ENCODE data around the gene PPP1R12C. TPM values are rescaled to one million over a fixed set of nuclear protein-coding genes. Genes with fewer than 3 reads are reported as not detected.

The PPP1R12C gene
- total RNA-seq, 1 experiment from 2014 or later = 110 TPM

DNA sequence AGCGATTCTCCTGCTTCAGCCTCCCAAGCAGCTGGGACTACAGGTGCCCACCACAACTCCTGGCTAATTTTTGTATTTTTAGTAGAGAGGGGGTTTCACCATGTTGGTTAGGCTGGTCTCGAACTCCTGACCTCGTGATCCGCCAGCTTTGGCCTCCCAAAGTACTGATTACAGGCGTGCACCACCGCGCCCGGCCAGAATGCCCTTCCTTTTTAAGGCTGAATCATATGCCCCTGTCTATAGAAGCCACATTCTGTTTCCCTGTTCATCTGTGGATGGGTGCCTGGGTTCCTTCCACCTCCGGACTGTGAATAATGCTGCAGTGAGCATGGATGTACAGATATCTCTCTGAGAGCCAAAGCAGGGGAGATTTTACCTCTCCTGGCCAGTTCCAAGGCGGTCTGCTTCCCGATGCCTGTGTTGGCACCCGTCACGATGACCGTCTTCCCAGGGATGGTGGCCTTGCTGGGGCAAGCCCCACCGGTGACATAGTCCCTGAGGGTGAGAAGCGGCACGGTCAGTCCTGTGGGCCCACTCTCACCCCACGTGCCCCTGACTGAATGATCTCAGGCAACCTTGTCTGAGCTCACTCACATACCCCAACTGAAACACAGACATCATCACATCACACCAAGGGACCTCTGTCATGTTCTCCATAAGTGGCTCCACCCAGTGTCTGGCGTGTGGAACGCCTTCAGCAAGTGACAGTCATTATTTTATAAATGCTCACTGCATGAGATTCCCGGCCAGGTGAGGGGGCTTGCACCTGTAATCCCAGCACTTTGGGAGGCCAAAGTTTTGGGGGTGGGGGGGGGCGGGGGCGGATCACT lies 58.4 kb downstream of the PPP1R12C start:
- ChIA-PET POLR2A (ENCODE audit: unreplicated experiment) (interaction anchor here (0.7 kb wide), 1 partner anchor 554 kb away, joined by 4 read pairs; no protein-coding TSS in a partner anchor), CTCF (no interaction called here)
- Histone ChIP-seq H4K20me1 (ENCODE audit: insufficient read depth) (peaks cover 22% of the 10 kb centered on the region), H3K27me3 (ENCODE audit: insufficient read depth, low read depth) (no peaks in the 10 kb centered on the region), H3K79me2 (ENCODE audit: low read depth) (peaks cover 40% of the 10 kb centered on the region), H3K36me3 (ENCODE audit: low read depth) (peaks cover 34% of the 10 kb centered on the region), H3K27ac (no peak overlapping the region), H2AFZ (no peak overlapping the region), H3K4me1 (replicated peaks; ENCODE audit: insufficient read depth) (peaks cover 16% of the 10 kb centered on the region), H3K9me2 (ENCODE audit: insufficient read depth) (no peaks in the 10 kb centered on the region), H3F3A (ENCODE audit: insufficient read depth, low read depth) (peaks cover 25% of the 10 kb centered on the region; the same call in 1 of the 2 replicates), H3K9me3 (ENCODE audit: insufficient read depth, low read depth) (no peaks in the 10 kb centered on the region), H3K4me2 (no peak overlapping the region), H3K4me3 (no peak overlapping the region)
- BruUV-seq (replicated peaks) = no TSS peak
- DNase-seq = no peak
- intact Hi-C loops (cut with micrococcal nuclease; ENCODE audit: unreplicated experiment) = no loop called here
- no peak for TF ChIP-seq EZH2 (IDR thresholded peaks at IDR 0.05; ENCODE audit: low read depth)
- TF ChIP-seq, protein P1, sequence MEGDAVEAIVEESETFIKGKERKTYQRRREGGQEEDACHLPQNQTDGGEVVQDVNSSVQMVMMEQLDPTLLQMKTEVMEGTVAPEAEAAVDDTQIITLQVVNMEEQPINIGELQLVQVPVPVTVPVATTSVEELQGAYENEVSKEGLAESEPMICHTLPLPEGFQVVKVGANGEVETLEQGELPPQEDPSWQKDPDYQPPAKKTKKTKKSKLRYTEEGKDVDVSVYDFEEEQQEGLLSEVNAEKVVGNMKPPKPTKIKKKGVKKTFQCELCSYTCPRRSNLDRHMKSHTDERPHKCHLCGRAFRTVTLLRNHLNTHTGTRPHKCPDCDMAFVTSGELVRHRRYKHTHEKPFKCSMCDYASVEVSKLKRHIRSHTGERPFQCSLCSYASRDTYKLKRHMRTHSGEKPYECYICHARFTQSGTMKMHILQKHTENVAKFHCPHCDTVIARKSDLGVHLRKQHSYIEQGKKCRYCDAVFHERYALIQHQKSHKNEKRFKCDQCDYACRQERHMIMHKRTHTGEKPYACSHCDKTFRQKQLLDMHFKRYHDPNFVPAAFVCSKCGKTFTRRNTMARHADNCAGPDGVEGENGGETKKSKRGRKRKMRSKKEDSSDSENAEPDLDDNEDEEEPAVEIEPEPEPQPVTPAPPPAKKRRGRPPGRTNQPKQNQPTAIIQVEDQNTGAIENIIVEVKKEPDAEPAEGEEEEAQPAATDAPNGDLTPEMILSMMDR (conservative IDR thresholded peaks at IDR 0.05) = 0 out of 2 replicates have a peak, but pooled peaks have one; percentile 12

DNA sequence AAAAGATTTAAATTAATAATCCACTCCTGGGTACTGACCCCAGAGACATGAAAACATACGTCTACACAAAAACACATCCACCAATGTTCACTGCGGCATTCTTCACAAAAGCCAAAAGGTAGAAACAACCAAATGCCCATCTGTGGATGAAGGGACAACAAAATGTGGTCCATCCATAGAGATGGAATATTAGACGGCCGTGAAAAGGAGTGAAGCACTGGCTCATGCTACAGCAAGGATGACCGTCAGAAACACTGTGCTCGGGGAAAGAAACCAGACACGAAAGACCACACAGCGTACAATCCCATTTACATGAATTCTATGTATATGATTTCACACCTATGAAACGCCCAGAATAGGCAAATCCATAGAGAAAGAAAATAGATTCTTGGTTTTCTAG lies 60.6 kb downstream of the PPP1R12C start:
- Histone ChIP-seq H3K9me2 (ENCODE audit: insufficient read depth) (no peaks in the 10 kb centered on the region), H3K36me3 (ENCODE audit: low read depth) (peaks cover 39% of the 10 kb centered on the region), H3F3A (ENCODE audit: insufficient read depth, low read depth) (peaks cover 21% of the 10 kb centered on the region; the same call in 1 of the 2 replicates), H3K27ac (no peak overlapping the region), H4K20me1 (ENCODE audit: insufficient read depth) (peaks cover 35% of the 10 kb centered on the region), H3K4me2 (no peak overlapping the region), H3K27me3 (ENCODE audit: insufficient read depth, low read depth) (no peaks in the 10 kb centered on the region), H3K9me3 (ENCODE audit: insufficient read depth, low read depth) (no peaks in the 10 kb centered on the region), H3K4me1 (replicated peaks; ENCODE audit: insufficient read depth) (peaks cover 13% of the 10 kb centered on the region), H3K79me2 (ENCODE audit: low read depth) (peaks cover 29% of the 10 kb centered on the region), H2AFZ (no peak overlapping the region), H3K4me3 (no peak overlapping the region)
- DNase-seq = no peak
- CTCF ChIA-PET = no interaction called here
- no peak for TF ChIP-seq EZH2 (IDR thresholded peaks at IDR 0.05; ENCODE audit: low read depth)
- TF ChIP-seq, protein P1 (conservative IDR thresholded peaks at IDR 0.05) = no peak
- intact Hi-C loops (cut with micrococcal nuclease; ENCODE audit: unreplicated experiment) = no loop called here
- no TSS peak for BruUV-seq (replicated peaks)
- POLR2A ChIA-PET (ENCODE audit: unreplicated experiment) = no interaction called here

- Histone ChIP-seq H3K4me2 (no peak overlapping the region), H3K79me2 (ENCODE audit: low read depth) (peaks cover 4% of the 10 kb centered on the region; the same call in 1 of the 2 replicates), H4K20me1 (ENCODE audit: insufficient read depth) (peaks cover 46% of the 10 kb centered on the region), H3F3A (ENCODE audit: insufficient read depth, low read depth) (peaks cover 21% of the 10 kb centered on the region; the same call in 1 of the 2 replicates), H3K27me3 (ENCODE audit: insufficient read depth, low read depth) (no peaks in the 10 kb centered on the region), H3K4me3 (no peak overlapping the region), H3K9me3 (ENCODE audit: insufficient read depth, low read depth) (no peaks in the 10 kb centered on the region), H2AFZ (no peak overlapping the region), H3K27ac (no peak overlapping the region), H3K4me1 (replicated peaks; ENCODE audit: insufficient read depth) (no peaks in the 10 kb centered on the region), H3K9me2 (ENCODE audit: insufficient read depth) (no peaks in the 10 kb centered on the region), H3K36me3 (ENCODE audit: low read depth) (peaks cover 39% of the 10 kb centered on the region)
- intact Hi-C loops (cut with micrococcal nuclease; ENCODE audit: unreplicated experiment) = no loop called here
- BruUV-seq (replicated peaks) = no TSS peak
- TF ChIP-seq, protein P1 (conservative IDR thresholded peaks at IDR 0.05) = no peak
- no peak for TF ChIP-seq EZH2 (IDR thresholded peaks at IDR 0.05; ENCODE audit: low read depth)
- ChIA-PET CTCF (no interaction called here), POLR2A (ENCODE audit: unreplicated experiment) (no interaction called here)
- no peak for DNase-seq
These were observed 63.7 kb downstream of the PPP1R12C start for GRCh38 chr19:55053735-55054134.

Measured in PC-9 (cell line).